ENCODE data around the gene PPP2R5C. TPM values are rescaled to one million over a fixed set of nuclear protein-coding genes. Genes with fewer than 3 reads are reported as not detected.

Gene PPP2R5C
- total RNA-seq, 1 donor from 2014 or later: 71.5 TPM

DNA sequence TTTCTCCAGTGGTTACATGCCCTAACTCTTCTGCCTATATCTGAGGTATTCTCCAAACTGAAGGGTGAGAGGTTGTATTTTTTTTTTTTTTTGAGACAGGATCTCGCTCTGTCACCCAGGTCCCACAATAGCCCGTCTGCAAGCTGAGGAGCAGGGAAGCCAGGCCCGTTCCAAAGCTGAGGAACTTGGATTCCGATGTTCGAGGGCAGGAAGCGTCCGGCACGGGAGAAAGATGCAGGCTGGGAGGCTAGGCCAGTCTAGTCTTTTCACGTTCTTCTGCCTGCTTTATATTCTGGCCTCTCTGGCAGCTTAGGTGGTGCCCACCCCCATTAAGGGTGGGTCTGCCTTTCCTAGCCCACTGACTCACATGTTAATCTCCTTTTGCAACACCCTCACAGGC lies 135.8 kb downstream of the PPP2R5C start:
- H3K36me3 Mint-ChIP-seq (ENCODE audit: low read depth, unreplicated experiment): peaks cover 25% of the 10 kb centered on the region
- H3K4me1 Mint-ChIP-seq (ENCODE audit: unreplicated experiment): no peaks in the 10 kb centered on the region
- H3K4me3 Mint-ChIP-seq (ENCODE audit: unreplicated experiment): no peak overlapping the region
- TF ChIP-seq, protein P1, sequence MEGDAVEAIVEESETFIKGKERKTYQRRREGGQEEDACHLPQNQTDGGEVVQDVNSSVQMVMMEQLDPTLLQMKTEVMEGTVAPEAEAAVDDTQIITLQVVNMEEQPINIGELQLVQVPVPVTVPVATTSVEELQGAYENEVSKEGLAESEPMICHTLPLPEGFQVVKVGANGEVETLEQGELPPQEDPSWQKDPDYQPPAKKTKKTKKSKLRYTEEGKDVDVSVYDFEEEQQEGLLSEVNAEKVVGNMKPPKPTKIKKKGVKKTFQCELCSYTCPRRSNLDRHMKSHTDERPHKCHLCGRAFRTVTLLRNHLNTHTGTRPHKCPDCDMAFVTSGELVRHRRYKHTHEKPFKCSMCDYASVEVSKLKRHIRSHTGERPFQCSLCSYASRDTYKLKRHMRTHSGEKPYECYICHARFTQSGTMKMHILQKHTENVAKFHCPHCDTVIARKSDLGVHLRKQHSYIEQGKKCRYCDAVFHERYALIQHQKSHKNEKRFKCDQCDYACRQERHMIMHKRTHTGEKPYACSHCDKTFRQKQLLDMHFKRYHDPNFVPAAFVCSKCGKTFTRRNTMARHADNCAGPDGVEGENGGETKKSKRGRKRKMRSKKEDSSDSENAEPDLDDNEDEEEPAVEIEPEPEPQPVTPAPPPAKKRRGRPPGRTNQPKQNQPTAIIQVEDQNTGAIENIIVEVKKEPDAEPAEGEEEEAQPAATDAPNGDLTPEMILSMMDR (IDR thresholded peaks at IDR 0.05; ENCODE audit: unreplicated experiment): no peak
- no peak for DNase-seq (ENCODE audit: low spot score)
- no peak overlapping the region for H3K27ac Mint-ChIP-seq (ENCODE audit: unreplicated experiment)
- no peaks in the 10 kb centered on the region for H3K27me3 Mint-ChIP-seq (ENCODE audit: unreplicated experiment)
- H3K9me3 Mint-ChIP-seq (ENCODE audit: unreplicated experiment): no peaks in the 10 kb centered on the region

DNA sequence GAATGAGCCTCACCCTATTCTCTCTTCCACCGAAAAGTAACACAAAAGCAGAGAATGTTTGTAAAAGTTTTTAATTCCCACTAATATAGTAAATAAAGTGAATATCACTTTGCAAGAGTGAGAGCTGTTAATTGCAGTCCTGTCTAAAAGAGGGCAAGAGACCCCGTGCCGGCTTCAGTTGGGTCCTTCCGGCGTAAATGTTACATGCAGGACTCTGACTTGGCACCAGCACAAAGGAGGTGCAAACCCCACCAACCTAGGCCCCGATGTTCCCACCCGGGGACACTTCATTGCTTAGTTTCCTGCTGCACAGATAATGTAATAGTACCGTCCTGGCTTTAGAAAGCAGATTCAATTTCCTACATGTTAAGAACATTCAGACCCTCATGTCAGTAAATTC lies 136.9 kb downstream of the PPP2R5C start:
- TF ChIP-seq, protein P1 (IDR thresholded peaks at IDR 0.05; ENCODE audit: unreplicated experiment): no peak
- no peak for DNase-seq (ENCODE audit: low spot score)
- no peaks in the 10 kb centered on the region for H3K9me3 Mint-ChIP-seq (ENCODE audit: unreplicated experiment)
- H3K36me3 Mint-ChIP-seq (ENCODE audit: low read depth, unreplicated experiment): peaks cover 21% of the 10 kb centered on the region
- no peaks in the 10 kb centered on the region for H3K4me1 Mint-ChIP-seq (ENCODE audit: unreplicated experiment)
- no peaks in the 10 kb centered on the region for H3K27me3 Mint-ChIP-seq (ENCODE audit: unreplicated experiment)
- H3K27ac Mint-ChIP-seq (ENCODE audit: unreplicated experiment): no peak overlapping the region
- H3K4me3 Mint-ChIP-seq (ENCODE audit: unreplicated experiment): no peak overlapping the region

DNA sequence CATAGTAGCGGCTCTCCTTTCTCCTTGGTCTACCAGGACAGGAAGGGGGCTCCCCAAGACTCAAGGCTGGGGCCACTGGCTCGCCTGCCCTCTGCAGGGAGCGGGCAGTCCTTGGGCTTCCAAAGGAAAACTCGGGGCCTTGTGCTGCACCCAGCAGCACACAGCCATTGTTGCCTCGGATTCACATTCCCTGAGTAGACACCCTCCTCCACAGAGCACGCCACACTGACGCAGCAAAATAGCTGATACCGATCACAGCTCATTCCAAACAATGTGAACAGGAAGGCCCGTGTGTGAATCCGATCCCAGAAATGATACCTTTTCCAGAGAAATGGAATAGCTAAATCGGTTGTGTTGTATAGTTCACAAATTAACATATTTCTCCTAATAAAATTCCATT lies 137.8 kb downstream of the PPP2R5C start:
- Mint-ChIP-seq H3K27me3 (ENCODE audit: unreplicated experiment) (no peaks in the 10 kb centered on the region), H3K4me3 (ENCODE audit: unreplicated experiment) (no peak overlapping the region), H3K9me3 (ENCODE audit: unreplicated experiment) (no peaks in the 10 kb centered on the region), H3K4me1 (ENCODE audit: unreplicated experiment) (no peaks in the 10 kb centered on the region), H3K27ac (ENCODE audit: unreplicated experiment) (no peak overlapping the region), H3K36me3 (ENCODE audit: low read depth, unreplicated experiment) (peaks cover 18% of the 10 kb centered on the region)
- DNase-seq (ENCODE audit: low spot score): no peak
- TF ChIP-seq, protein P1 (IDR thresholded peaks at IDR 0.05; ENCODE audit: unreplicated experiment): no peak

DNA sequence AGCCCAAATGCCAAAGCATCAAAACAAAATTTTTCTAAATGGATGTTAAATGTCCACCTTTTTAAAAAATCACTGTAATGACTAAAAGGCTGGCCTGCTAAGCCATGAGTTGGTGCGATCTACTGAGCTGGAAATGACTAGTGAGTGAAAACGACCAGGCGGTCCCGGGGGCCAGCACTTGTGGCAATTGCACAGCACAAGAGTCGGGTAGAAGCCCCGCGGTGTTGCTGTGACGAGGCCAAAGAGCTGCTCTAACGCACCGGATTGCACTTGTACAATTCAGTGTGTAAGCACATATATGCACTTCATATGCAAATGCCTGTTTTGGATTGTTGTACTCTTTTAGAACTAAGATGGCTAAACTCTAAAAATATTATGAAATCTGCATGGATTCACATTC lies 138.7 kb downstream of the PPP2R5C start:
- TF ChIP-seq, protein P1 (IDR thresholded peaks at IDR 0.05; ENCODE audit: unreplicated experiment): no peak
- Mint-ChIP-seq H3K4me3 (ENCODE audit: unreplicated experiment) (no peak overlapping the region), H3K4me1 (ENCODE audit: unreplicated experiment) (no peaks in the 10 kb centered on the region), H3K27me3 (ENCODE audit: unreplicated experiment) (no peaks in the 10 kb centered on the region), H3K9me3 (ENCODE audit: unreplicated experiment) (no peaks in the 10 kb centered on the region), H3K27ac (ENCODE audit: unreplicated experiment) (no peak overlapping the region), H3K36me3 (ENCODE audit: low read depth, unreplicated experiment) (peaks cover 23% of the 10 kb centered on the region)
- no peak for DNase-seq (ENCODE audit: low spot score)

DNA sequence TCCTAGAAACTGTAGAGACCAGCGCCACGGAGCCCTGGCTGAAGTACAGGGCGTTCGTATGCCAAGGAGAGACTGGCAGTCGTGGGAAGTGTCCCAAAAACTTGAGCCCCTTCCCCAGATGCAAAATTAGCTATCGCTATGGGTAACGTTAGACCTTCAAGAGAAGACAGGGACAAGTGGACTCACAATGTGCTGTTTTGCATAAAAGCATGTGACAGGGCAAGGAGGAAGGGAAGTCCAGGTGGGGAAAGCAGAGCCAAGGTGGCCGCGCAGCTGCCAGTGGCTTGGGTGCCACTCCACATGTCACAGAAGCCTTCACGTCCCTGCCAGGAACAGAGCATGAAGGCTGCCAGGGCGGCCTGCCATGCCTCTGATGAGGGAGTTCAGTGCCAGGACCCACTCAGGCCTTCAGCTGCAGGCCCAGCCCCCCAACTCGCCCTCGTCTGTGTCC lies 141.6 kb downstream of the PPP2R5C start:
- DNase-seq (ENCODE audit: low spot score): no peak
- Mint-ChIP-seq H3K27me3 (ENCODE audit: unreplicated experiment) (peaks cover 2% of the 10 kb centered on the region), H3K4me3 (ENCODE audit: unreplicated experiment) (no peak overlapping the region), H3K4me1 (ENCODE audit: unreplicated experiment) (no peaks in the 10 kb centered on the region), H3K9me3 (ENCODE audit: unreplicated experiment) (no peaks in the 10 kb centered on the region), H3K36me3 (ENCODE audit: low read depth, unreplicated experiment) (peaks cover 20% of the 10 kb centered on the region), H3K27ac (ENCODE audit: unreplicated experiment) (no peak overlapping the region)
- TF ChIP-seq, protein P1 (IDR thresholded peaks at IDR 0.05; ENCODE audit: unreplicated experiment): no peak
